ENCODE measurements around the gene GPR148.

The GPR148 gene

GRCh38 chr2:130754811-130755210, 25.9 kb downstream of the GPR148 start:
- DNase-seq (ENCODE audit: low spot score) = no peak

DNA sequence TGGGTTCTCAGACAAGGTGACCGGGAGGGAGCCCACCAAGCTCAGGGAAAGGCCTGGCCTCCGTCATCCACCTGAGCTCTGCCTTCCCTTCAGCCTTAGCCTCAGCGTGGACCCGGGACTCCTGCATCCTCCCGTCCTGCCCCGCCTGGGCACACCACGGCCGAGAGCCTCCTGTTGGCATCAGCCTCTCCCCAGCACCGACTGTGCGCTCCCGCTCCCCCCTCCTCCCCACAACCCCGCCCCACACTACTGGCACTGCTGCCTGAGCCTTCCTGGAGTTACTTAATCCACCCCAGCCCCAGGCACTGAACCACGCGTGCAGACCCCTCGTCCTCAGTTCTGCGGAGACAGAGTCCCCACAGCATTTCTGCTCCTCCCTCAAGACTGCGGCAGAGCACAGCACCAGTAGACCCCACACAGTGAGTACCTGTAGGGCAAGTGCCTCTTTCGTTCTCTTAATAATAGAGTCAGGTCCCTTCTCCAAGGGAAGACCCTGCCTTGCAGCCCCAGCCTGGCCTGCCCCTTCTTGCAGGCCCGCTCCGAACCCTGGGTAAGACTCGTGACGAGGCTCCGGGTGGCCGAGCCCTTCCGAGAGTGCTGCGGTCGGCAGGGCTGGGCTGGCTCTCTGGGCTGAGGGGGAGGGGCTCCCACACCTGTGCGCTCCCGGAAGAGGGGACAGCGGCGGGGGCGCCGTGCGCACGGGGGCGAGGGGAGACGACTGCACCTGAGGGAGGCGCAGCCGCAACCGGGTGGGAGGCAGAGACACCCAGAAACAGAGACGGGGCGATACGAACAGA, 26.6 kb downstream of the GPR148 start, which contains the start of gene AMER3:
Gene AMER3 (plus strand): TSS at position 285 of the 797 bp plus-strand sequence. CDS start 6,533 bp downstream, outside the sequence.
- peak; percentile 34 for DNase-seq (ENCODE audit: low spot score)

- DNase-seq (ENCODE audit: low spot score) = peak; percentile 57
Measured at GRCh38 chr2:130756053-130756873, 27.4 kb downstream of the GPR148 start.

DNA sequence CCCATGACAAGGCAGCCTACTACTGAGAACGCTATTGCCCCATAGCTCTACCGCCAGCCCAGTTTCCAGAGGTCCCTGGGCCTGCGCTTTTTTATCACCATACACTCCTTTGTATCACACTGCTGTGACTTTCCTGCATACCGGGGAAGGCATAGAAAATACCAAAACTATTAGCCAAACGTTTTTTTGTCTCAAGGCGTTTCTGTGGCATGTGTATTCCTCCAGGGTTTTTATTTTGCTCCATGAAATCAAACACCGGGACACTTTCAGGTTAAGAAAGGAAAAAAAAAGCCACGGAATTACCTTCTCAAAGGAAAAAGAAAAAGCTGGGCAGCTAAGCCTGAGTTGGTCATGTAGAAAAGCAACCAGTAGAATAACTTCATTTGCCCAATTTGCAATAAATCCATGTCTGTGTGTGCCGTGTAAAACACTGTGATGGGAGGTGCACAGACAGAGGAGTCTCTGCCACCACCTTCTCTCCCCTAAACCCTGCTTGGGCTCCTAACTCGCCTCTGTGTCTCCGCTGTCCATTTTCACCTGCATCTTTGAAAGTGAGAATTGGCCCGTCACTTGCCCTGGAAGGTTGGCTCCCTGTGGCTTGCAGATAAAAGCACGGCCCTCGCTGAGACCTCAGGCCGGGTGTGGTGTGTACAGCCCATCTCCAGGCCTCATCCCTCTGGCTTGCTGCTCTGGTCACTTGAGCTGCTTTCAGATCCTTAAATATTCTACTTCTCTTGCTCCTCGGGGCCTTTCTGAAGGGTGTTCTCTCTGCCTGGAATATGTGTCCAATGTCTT, 28.2 kb downstream of the GPR148 start:
- no peak for DNase-seq (ENCODE audit: low spot score)

- no peak for DNase-seq (ENCODE audit: low spot score)
Measured at GRCh38 chr2:130759906-130760753, 31.3 kb downstream of the GPR148 start.

DNA sequence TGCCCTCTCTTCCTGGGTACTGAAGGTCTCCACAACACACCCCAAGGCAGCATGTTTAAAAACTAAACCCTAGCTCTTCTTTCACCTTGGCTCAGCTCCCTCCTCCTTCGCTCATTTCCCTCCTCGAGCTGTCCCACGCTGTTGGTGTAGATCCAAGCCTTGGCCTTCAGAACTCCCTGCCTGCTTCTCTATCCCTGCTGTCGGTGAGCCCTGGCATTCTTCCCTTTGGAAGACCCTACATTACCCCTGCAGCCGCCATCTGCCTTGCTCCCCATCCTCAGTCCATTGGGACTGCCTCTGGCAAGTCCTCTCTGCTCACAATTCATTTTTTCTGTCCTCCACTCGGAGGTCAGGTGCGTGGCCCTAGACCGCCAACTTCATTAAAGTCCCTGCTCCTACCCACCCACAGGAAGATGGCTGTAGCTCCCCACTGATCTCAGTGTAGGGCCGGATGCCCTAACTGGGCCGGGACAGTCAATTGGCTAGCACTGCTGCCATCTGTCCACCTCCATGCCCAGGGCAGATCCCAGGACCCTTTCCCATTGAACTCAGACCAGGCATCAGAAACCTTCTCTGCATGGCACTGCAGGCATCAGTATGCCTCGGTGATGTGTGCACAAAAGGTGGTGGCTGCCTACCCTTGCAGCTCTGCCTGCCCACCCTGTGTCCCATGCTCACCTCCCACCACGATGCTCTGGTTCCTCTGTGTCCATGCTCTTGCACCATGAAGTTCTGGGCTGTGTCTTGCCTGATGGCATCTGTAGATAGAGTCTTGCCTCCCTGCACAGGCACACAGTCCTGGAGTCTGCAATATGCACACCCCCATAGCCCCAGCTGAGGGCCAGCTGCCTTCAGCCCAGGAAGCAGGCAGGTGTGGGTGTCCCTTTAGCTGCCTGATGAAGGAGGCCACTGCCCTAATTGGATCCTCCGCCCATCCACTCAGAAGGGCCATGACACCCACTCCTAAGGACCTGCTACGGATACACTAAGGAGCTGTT, 32.2 kb downstream of the GPR148 start:
- no peak for DNase-seq (ENCODE audit: low spot score)

DNA sequence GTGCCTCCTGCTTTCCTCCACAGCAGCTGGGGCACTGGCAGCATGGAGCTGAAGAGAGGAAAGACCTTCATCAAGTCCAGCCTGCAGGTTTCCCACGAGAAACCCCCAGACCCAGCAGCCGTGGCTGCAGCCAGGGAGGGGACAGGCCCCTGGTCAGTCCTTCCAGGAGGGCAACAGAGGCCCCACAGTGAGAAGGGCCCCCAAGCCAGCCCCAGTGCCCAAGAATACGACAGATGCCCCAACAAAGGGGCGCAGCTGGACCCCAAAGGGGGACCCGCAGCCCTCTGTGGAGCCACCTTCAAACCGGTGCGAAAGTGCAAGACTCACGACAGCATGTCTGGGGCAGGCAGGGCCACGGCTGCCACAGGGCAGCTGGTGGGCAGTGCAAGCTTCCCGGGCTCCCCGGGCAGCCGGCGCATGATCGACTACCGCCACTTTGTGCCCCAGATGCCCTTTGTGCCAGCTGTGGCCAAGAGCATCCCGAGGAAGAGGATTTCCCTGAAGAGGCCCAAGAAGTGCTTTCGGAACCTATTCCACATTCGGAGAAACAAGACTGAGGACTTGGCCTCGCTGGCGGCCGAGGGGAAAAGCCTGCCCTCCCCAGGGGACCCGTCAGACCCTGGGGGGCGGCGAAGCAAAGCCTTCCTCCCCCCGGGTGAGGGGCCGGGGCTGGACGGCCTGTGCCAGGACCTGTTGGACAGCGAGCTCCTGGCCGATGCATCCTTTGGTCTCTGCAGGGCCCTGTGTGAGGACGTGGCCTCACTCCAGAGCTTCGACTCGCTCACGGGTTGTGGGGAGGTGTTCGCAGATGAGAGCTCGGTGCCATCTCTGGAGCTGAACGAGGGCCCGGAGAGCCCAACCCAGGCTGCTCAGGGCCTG, 33.4 kb downstream of the GPR148 start:
- DNase-seq (ENCODE audit: low spot score) = no peak

- no peak for DNase-seq (ENCODE audit: low spot score)
Measured at GRCh38 chr2:130762910-130763385, 34.1 kb downstream of the GPR148 start.

- DNase-seq (ENCODE audit: low spot score) = no peak
Measured at GRCh38 chr2:130763405-130763804, 34.5 kb downstream of the GPR148 start.

GRCh38 chr2:130764035-130764820, 35.4 kb downstream of the GPR148 start:
- DNase-seq (ENCODE audit: low spot score) = no peak

DNA sequence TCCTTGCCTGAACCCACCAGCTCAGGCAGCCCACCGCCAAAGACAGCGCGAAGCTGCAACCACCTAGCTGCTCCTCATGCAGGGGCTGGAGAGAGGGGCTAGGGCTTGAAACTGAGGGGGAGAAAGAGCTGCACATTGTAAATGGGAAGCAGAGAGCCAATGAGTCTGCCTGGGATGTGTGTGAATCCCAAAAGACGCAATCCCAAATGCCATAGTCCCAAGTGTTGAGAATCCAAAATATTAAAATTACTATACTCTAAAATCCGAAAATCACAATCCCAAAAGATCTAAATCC, 35.9 kb downstream of the GPR148 start:
- no peak for DNase-seq (ENCODE audit: low spot score)

DNA sequence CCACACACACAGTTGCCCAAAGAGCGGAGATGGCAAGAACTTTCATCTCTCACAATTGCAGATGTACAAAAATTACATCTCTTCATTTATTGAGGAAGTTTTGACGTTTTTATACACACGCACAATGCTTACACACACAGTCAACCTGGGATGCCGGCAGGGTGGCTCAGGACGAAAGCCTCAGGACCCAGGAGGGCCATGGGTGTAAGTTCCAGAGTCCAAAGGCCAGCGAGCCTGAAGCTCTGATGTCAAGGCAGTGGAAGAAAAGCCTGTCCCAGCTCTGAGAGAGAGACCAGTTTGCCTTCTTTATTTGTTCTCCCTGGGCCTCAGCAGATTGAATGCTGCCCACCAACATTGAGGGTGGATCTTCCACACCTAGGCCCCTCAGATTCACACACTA, 36.6 kb downstream of the GPR148 start:
- no peak for DNase-seq (ENCODE audit: low spot score)

GRCh38 chr2:130766037-130766436, 37.2 kb downstream of the GPR148 start:
- DNase-seq (ENCODE audit: low spot score) = no peak

GRCh38 chr2:130766711-130767407, 38.0 kb downstream of the GPR148 start:
- DNase-seq (ENCODE audit: low spot score) = no peak

- DNase-seq (ENCODE audit: low spot score) = peak; percentile 37
Measured at GRCh38 chr2:130767408-130767775, 38.5 kb downstream of the GPR148 start.

GRCh38 chr2:130768191-130768855, 39.5 kb downstream of the GPR148 start:
- no peak for DNase-seq (ENCODE audit: low spot score)

- no peak for DNase-seq (ENCODE audit: low spot score)
Measured at GRCh38 chr2:130769343-130769907, 40.6 kb downstream of the GPR148 start.

All from HuH-7 (cell line).